K562 (cell line): ENCODE results near the gene APOL4. TPM values are rescaled to one million over a fixed set of nuclear protein-coding genes. Genes with fewer than 3 reads are reported as not detected.

ENCODE experiments used
- BRD9 ChIP-seq: fragments of 450-650 bp; IDR thresholded peaks from 2 replicates; pipeline ENCODE4 v1.6.1; 2018; ENCODE audit warnings: low read depth; ENCODE audit not compliant: partially characterized antibody
- CHD4 ChIP-seq: fragments of 200-600 bp; sonication (generic); IDR thresholded peaks from 3 replicates; pipeline ENCODE4 v1.6.1; 2012; ENCODE audit warnings: low read depth, mild to moderate bottlenecking, mixed read lengths, low read length, inconsistent platforms; ENCODE audit not compliant: insufficient read depth, insufficient replicate concordance, poor library complexity, severe bottlenecking
- FOXA3 ChIP-seq, 2 experiments: fragments of 450-650 bp in 1 of 2; sonication (generic) in 1 of 2; formaldehyde crosslinking; IDR thresholded peaks in 1 of 2; conservative IDR thresholded peaks in 1 of 2; 2 replicates each; pipeline versions ENCODE4 v1.4.0 to v1.8.0; 2020 to 2022; ENCODE audit warnings: mild to moderate bottlenecking in 2 of 2, missing genetic modification reagents in 1 of 2
- GTF2E2 ChIP-seq: fragments of 200-800 bp; sonication (Bioruptor generic); IDR thresholded peaks from 2 replicates; pipeline ENCODE4 v1.6.1; 2016; ENCODE audit warnings: missing genetic modification characterization, missing compliant biosample characterization
- HLTF ChIP-seq: fragments of 450-650 bp; IDR thresholded peaks from 2 replicates; pipeline ENCODE4 v1.6.1; 2016
- JUND ChIP-seq, 2 experiments: IDR thresholded peaks; 2 replicates in 1 of 2; 3 replicates in 1 of 2; pipeline ENCODE4 v1.6.1; 2011; ENCODE audit warnings: borderline replicate concordance in 2 of 2, low read depth in 2 of 2, low read length in 2 of 2, improper control_type of control experiment in 1 of 2, missing biosample characterization in 1 of 2, missing genetic modification characterization in 1 of 2, missing genetic modification reagents in 1 of 2
- KLF13 ChIP-seq: fragments of 450-650 bp; IDR thresholded peaks from 2 replicates; pipeline ENCODE4 v1.6.1; 2016; ENCODE audit warnings: missing genetic modification characterization, low read depth, mild to moderate bottlenecking, missing compliant biosample characterization, moderate library complexity, borderline replicate concordance
- PCBP1 ChIP-seq: fragments of 200-400 bp; formaldehyde crosslinking; IDR thresholded peaks from 2 replicates; pipeline ENCODE4 v1.6.1; 2018; ENCODE audit warnings: mild to moderate bottlenecking, low read depth, low read length; ENCODE audit not compliant: poor library complexity, severe bottlenecking
- POLR2AphosphoS2 ChIP-seq: IDR thresholded peaks from 2 replicates; pipeline ENCODE4 v1.6.1; 2012; ENCODE audit warnings: low read length, improper control_type of control experiment
- TCF3 ChIP-seq: sonication (generic); formaldehyde crosslinking; IDR thresholded peaks from 2 replicates; pipeline ENCODE4 v1.4.0; 2020; ENCODE audit warnings: mild to moderate bottlenecking, missing genetic modification reagents
- TOE1 ChIP-seq, 2 experiments: fragments of 450-650 bp in 1 of 2; sonication (generic) in 1 of 2; formaldehyde crosslinking in 1 of 2; IDR thresholded peaks; 2 replicates each; pipeline versions ENCODE4 v1.7.1 to v1.8.0; 2016 to 2022; ENCODE audit warnings: borderline replicate concordance in 2 of 2, mild to moderate bottlenecking in 2 of 2, antibody characterized with exemption in 1 of 2, inconsistent platforms in 1 of 2, low read depth in 1 of 2, missing genetic modification reagents in 1 of 2, moderate library complexity in 1 of 2
- polyA plus RNA-seq, 8 experiments: library from polyadenylated mRNA; depleted of rRNA in 4 of 8; stranded (reverse) in 5 of 8; unstranded in 3 of 8; fragments of >200 nt; fragmentation: Nextera tagmentation in 2 of 8; fragmentation: Illumina TruSeq in 1 of 8; extraction: Ambion mirVana in 2 of 8; extraction: Trizol in 1 of 8; gene quantifications; 2 replicates each; pipeline versions ENCODE4 v1.2.1 to v1.2.3, GENCODE V29; 2011 to 2014; ENCODE audit warnings: inconsistent platforms in 1 of 8, missing spikeins in 1 of 8
- total RNA-seq, 7 experiments: library from RNA; depleted of rRNA in 6 of 7; stranded (reverse); fragments of >200 nt in 6 of 7; fragmentation: Illumina TruSeq in 2 of 7; extraction: Trizol in 2 of 7; gene quantifications; 2 replicates each; pipeline versions ENCODE4 v1.2.1 to v1.2.3, GENCODE V29; 2011 to 2021; ENCODE audit warnings: low replicate concordance in 1 of 7
- TF ChIP-seq, protein P1 (sequence below): fragments of 250-450 bp; sonication (Bioruptor Pico); IDR thresholded peaks from 2 replicates; pipeline ENCODE4 v1.8.0; 2022; ENCODE audit warnings: inconsistent platforms, mild to moderate bottlenecking, moderate library complexity, borderline replicate concordance
- TF ChIP-seq, protein P2 (sequence below), 2 experiments: IDR thresholded peaks; 2 replicates each; pipeline ENCODE4 v1.6.1; 2011; ENCODE audit warnings: borderline replicate concordance in 1 of 2, control low read depth in 1 of 2, low read depth in 1 of 2, low read length in 1 of 2, mild to moderate bottlenecking in 1 of 2, mixed read lengths in 1 of 2, moderate library complexity in 1 of 2; ENCODE audit not compliant: insufficient read depth in 1 of 2, insufficient read length in 1 of 2, poor library complexity in 1 of 2, severe bottlenecking in 1 of 2; ENCODE audit errors: extremely low read depth in 1 of 2
- TF ChIP-seq, protein P3 (sequence below), 3 experiments: IDR thresholded peaks in 2 of 3; conservative IDR thresholded peaks in 1 of 3; 2 replicates each; pipeline ENCODE4 v1.5.1; 2011 to 2012; ENCODE audit warnings: low read length in 3 of 3, mild to moderate bottlenecking in 3 of 3, control low read depth in 2 of 3, improper control_type of control experiment in 1 of 3, inconsistent platforms in 1 of 3, low read depth in 1 of 3, mixed read lengths in 1 of 3, moderate library complexity in 1 of 3; ENCODE audit not compliant: insufficient read depth in 2 of 3
- TF ChIP-seq, protein P4 (sequence below): sonication (generic); formaldehyde crosslinking; IDR thresholded peaks from 2 replicates; pipeline ENCODE4 v1.8.0; 2022; ENCODE audit warnings: mild to moderate bottlenecking, missing genetic modification reagents, borderline replicate concordance

APOL4 gene
- total and polyA plus RNA-seq, 9 of the 15 experiments (the other 6 are each of a cell fraction or from before 2014, with no cell fraction given), result 6.5 to 15.0 (median 9.8) TPM

DNA sequence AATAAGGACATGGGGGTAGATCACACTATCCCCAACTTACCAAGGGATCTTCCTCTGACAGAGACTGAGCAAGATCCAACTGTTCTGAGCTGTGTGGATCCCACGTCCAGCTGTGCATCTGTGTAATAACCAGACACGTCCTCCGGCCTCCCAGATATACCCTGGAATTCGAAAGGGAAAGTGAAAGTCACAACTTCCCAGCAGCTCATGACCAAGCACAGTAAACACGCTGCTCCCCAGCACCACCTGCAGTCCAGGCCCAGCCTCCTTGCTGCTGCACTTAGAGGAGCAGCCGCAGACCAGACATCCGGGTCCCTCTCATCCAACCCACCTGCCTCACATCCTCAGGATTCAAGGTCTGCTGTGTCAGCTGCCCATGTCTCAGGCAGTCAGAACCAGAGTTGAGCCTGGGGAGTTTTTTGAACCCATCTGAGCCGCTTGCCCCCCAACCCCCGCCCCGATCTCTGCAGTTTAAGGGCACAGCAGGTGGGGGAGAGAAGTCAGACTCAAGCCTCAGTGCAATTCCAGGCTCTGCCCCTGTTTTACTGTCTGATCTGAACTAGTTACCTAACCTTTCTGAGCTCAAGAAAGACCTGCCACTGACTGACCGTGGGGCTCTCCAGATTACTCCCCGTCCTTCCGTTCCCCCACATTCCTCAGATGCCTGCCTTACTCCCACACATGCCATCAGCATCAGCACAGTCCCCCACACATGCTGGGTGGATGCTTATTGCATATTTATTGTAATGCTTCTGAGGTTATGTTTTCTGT is 38.0 kb upstream of the APOL4 start, which contains the start of gene APOL2 (continued):
- TF ChIP-seq, protein P1, sequence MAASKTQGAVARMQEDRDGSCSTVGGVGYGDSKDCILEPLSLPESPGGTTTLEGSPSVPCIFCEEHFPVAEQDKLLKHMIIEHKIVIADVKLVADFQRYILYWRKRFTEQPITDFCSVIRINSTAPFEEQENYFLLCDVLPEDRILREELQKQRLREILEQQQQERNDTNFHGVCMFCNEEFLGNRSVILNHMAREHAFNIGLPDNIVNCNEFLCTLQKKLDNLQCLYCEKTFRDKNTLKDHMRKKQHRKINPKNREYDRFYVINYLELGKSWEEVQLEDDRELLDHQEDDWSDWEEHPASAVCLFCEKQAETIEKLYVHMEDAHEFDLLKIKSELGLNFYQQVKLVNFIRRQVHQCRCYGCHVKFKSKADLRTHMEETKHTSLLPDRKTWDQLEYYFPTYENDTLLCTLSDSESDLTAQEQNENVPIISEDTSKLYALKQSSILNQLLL (CRISPR knock-in tag), result no peak
- TF ChIP-seq, protein P2, sequence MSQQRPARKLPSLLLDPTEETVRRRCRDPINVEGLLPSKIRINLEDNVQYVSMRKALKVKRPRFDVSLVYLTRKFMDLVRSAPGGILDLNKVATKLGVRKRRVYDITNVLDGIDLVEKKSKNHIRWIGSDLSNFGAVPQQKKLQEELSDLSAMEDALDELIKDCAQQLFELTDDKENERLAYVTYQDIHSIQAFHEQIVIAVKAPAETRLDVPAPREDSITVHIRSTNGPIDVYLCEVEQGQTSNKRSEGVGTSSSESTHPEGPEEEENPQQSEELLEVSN (IDR thresholded peaks at IDR 0.05; ENCODE audit: borderline replicate concordance in 1 of 2, extremely low read depth in 1 of 2, insufficient read depth in 1 of 2, insufficient read length in 1 of 2, low read depth in 1 of 2, low read length in 1 of 2, poor library complexity in 1 of 2, severe bottlenecking in 1 of 2), result peak in 1 of 2 experiments; percentile 32
- TF ChIP-seq GTF2E2 (tag) (no peak), PCBP1 (no peak), FOXA3 (CRISPR knock-in tag; conservative IDR thresholded peaks at IDR 0.05 in 1 of 2, IDR thresholded peaks at IDR 0.05 in 1 of 2) (peak in 1 of 2 experiments; percentile 40; a peak in 1 of 4 replicates), BRD9 (peak; percentile 48), JUND (IDR thresholded peaks at IDR 0.05; ENCODE audit: borderline replicate concordance, low read depth, low read length) (peak; percentile 44; the same call in 1 of the 2 replicates), JUND (tag; IDR thresholded peaks at IDR 0.05; ENCODE audit: borderline replicate concordance, low read depth, low read length) (peak; percentile 53; the same call in 1 of the 3 replicates), POLR2AphosphoS2 (no peak), HLTF (no peak), KLF13 (tag) (no peak), CHD4 (no peak), TCF3 (CRISPR knock-in tag) (no peak), TOE1 (IDR thresholded peaks at IDR 0.05; ENCODE audit: borderline replicate concordance) (no peak), TOE1 (CRISPR knock-in tag; IDR thresholded peaks at IDR 0.05; ENCODE audit: borderline replicate concordance, low read depth) (no peak)
- TF ChIP-seq, protein P3, sequence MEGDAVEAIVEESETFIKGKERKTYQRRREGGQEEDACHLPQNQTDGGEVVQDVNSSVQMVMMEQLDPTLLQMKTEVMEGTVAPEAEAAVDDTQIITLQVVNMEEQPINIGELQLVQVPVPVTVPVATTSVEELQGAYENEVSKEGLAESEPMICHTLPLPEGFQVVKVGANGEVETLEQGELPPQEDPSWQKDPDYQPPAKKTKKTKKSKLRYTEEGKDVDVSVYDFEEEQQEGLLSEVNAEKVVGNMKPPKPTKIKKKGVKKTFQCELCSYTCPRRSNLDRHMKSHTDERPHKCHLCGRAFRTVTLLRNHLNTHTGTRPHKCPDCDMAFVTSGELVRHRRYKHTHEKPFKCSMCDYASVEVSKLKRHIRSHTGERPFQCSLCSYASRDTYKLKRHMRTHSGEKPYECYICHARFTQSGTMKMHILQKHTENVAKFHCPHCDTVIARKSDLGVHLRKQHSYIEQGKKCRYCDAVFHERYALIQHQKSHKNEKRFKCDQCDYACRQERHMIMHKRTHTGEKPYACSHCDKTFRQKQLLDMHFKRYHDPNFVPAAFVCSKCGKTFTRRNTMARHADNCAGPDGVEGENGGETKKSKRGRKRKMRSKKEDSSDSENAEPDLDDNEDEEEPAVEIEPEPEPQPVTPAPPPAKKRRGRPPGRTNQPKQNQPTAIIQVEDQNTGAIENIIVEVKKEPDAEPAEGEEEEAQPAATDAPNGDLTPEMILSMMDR (IDR thresholded peaks at IDR 0.05 in 2 of 3, conservative IDR thresholded peaks at IDR 0.05 in 1 of 3; ENCODE audit: insufficient read depth in 2 of 3, low read depth in 1 of 3, low read length in 3 of 3), result peak; percentile 69 to 73 (median 71)
- TF ChIP-seq, protein P4, sequence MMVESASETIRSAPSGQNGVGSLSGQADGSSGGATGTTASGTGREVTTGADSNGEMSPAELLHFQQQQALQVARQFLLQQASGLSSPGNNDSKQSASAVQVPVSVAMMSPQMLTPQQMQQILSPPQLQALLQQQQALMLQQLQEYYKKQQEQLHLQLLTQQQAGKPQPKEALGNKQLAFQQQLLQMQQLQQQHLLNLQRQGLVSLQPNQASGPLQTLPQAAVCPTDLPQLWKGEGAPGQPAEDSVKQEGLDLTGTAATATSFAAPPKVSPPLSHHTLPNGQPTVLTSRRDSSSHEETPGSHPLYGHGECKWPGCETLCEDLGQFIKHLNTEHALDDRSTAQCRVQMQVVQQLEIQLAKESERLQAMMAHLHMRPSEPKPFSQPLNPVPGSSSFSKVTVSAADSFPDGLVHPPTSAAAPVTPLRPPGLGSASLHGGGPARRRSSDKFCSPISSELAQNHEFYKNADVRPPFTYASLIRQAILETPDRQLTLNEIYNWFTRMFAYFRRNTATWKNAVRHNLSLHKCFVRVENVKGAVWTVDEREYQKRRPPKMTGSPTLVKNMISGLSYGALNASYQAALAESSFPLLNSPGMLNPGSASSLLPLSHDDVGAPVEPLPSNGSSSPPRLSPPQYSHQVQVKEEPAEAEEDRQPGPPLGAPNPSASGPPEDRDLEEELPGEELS, result 0 out of 2 replicates have a peak, but pooled peaks have one; percentile 25
